Stimulated activated CD4-positive, alpha-beta T cell treated with anti-CD3 and anti-CD28 coated beads, Interleukin-4, amount 100 ng/mL, for 24 hours (primary cell): ENCODE results near the gene ZNHIT3.
"Not testable (repeated sequence)": the region's sequence is repeated elsewhere in the genome, so short reads cannot be mapped to it uniquely, and the experiment has no call there.

Experiments
- DNase-seq: peaks from one replicate; pipeline ENCODE4 v3.0.0-alpha.2; 2020

ZNHIT3 gene

DNA sequence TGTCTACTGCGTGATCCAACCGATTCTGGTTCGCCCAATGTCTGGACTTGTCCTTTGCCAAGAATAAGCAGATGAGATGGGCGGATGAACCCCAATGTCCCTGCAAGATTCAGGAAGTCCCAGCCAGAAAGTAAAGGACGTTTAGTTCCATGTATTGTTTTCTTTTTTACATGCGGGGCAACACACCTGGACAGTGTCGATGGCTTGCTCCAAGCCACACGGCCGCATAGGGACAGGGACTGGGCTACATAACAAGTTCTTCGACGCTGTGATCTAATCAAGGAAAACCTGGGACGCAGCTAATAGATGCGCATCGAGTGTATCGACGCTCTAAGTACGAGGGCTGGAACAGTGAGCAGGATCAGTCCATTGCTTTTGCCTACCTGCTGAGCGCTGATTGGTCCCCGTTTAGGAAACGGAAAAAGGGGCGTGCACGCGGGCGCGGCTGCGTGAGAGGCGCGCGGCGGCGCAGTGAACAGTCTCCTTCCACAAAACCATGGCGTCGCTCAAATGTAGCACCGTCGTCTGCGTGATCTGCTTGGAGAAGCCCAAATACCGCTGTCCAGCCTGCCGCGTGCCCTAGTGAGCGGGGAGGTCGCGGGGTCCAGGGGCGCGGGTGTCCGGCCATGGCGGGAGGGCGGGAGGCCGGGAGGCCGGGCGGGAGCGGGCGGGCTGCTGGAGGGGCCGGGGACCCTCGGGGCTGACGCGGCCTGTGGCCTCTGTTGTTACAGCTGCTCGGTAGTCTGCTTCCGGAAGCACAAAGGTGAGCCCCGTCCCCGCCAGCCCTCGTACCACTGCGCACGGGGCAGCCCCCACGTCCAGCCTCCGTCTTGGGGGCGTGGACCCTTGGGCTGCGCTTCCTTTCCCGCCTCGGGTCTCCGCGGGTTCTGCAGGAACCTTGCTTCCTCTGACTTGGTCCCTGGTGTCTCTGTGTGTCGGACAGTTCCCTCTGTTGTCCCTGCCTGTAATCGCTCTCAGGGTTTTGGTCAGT lies at the start of gene ZNHIT3:
TSS of gene ZNHIT3 (plus strand) at position 478 of the 991 bp plus-strand sequence. CDS start at position 497, 19 bp downstream.
- DNase-seq, result peak; percentile 93

DNA sequence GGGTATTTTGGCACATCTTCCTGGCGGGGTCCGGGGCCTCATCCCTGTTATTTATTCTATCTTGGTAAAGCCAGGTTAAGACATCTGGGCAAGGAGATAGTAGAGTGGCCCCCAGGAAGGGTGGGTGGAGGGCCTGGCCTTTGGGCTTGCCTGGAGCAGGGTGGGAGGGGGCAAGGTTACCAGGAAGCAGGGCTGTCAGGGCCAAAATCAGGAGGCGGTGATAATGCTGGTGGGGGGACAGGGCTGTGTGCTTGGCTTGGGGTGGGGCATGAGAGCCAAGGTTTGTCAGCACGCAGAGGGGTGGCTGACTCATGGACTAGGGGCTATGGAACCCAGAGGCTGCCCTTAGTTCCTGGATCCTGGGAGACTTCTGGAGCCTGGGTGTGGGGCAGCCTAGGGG lies 44.7 kb upstream of the ZNHIT3 start:
- not testable (repeated sequence) for DNase-seq

DNA sequence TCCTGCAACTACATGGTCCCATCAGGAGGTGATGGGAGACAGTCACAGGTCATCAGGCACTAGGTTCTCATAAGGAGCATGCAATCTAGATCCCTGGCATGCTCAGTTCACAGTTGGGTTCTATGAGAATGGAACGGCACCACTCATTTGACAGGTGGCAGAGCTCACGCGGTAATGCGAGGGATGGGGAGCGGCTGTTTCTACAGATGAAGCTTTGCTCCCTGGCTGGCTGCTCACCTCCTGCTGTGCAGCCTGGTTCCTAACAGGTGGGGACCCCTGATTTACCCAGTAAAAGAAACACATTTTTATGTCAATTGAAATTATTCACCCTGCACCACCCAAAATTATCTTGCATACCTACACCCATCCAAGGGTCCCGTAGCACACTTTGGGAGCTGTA lies 42.7 kb upstream of the ZNHIT3 start:
- no peak for DNase-seq

- DNase-seq, result not testable (repeated sequence)
These were observed 36.5 kb upstream of the ZNHIT3 start for GRCh38 chr17:36449997-36450396.

GRCh38 chr17:36452888-36453287 lies 33.6 kb upstream of the ZNHIT3 start:
- DNase-seq, result not testable (repeated sequence)

DNA sequence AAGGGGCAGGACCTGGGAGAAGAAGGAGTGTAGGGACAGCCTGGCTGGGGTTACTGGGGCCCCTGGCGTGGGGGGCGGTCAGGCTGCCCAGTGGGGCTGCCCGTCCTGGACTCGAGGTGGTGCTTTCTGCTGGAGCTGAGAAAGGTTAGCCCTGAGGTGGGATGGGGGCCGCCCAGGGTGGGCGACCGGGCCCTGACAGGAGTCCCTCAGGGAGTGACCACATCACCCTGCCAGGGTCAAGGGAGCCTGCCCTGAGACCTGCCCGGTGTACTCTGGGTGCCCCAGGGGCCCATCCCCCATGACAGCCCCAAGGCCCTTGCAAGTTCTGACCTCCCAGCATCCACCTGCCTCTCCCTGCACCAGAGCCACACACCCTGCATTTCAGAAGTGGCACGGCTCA lies 28.8 kb upstream of the ZNHIT3 start:
- not testable (repeated sequence) for DNase-seq

GRCh38 chr17:36459045-36459444 lies 27.4 kb upstream of the ZNHIT3 start:
- DNase-seq, result no peak

DNA sequence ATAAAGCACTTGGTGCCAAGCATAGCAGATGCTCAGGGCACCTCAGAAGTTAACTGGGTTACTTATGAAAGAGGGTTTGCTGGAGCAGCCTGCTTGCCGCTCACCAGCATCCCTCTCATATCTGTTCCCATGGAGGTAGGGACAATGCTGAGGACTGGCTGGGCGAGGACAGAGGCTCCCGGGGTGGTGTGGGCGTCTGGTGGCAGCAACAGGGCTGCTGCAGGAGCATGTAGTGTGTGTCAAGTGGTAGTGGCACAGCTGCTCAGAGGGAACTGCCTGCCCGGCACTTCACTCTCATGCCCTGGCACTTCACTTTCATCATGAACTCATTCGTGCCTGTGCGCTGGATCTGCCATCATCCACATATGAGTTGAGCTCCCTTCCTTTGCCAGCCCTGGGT lies 26.9 kb upstream of the ZNHIT3 start:
- DNase-seq, result no peak

DNA sequence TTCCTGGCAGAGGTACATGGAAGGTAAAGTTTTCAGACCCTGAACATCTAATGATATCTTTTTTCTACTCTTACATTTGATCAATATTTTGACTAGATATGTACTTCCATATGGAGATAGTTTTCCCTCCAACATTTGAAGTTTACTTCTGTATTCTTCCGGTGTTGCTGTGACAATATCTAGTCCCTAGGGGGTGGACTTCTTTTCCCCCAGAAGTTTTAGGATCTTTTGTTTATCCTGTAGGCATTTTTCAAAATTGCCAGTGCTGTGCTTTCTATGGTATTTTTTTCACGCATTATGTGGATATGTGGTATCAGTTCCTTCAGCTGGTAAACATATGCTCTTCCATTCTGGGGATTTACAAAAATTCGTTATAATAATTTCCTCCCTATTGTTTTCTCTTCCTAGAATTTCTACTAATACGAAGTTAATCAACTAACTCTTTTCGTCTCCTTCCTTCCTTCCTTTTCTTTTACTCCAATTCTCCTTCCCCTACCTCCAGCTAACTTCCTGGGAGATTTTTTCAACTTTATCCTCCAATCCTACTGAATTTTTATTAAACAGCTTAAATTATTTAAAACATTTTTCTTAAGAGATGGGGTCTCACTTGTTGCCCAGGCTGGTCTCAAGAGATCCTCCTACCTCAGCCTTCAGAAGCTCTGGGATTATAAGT lies 26.1 kb upstream of the ZNHIT3 start:
- no peak for DNase-seq

DNA sequence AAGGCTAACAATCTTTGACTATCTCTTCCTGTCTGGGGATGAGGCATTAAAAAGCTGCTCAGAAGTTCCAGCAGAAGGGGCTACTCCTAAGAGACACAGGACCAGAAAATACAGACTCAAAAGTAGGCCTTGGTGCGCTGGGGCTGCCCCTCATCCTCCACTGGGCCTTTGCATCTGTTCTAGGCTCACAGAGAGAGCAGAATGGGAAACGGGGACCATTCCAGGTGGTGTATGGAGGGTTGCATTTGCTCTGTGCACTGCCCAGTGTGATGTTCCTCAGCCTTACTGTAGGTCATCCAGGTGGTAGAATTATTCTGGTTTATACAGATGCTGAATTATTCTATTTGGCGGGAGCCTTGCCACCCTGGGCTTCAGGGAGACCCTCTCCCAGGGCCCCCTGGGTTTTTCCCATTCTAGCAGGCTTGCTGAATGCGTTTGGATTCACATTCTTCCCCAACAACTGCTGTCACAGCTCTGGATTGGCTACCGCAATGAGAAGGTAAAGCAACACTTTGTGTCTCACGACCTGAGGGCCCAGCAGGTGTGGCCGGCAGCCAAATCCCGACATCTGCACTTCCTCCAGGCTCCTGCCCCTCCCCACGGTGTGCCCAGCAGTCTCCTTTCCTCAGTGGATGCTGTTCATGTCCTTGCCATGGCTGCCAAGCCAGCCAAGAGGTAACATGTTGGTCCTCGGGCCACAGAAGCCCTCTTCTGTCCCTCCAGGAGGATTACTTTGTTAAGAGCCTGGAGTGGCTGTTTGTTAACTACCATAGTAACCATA lies 25.0 kb upstream of the ZNHIT3 start:
- no peak for DNase-seq

DNA sequence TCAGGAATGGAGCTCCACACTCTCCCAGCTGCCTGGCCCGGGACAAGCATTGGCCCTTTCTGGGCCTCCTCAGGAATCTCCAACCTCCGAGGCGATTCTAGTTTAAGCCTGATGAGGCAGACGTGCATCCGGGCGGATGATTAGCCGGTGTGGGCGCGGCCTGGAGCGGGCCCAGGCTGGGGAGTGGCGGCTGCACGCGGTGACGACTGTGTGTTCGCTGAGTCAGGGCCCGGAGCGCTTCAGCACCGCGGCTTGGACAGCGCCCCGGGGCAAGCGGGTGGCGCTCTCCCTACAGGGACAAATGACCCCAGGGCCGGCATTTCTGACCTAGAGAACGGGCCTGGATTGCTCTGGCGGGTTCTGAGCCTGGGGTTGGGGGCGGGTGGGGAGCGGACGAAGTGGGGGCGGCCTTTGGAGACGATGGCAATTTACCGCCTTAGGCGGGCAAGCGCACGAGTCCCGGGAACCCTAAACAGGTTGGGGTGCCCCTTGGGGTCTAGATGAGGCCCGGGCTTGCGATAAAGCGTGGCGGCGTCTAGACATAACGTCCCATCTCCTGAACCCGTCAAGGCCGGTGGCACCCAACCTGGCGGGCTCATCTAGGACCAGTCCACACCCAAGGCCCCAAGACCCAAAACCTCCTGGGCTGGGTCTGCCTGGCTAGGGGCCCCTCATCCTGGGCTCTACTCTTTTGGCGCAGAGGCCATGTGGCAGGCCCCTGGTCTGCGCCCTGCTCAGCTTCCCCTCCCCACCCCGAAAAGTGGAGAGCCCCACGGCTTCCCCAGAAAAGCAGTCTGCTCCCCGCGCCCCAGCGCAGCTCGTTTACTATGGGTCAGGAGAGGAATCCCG lies 22.3 kb upstream of the ZNHIT3 start:
- peak; percentile 51 for DNase-seq

- DNase-seq, result no peak
These were observed 21.8 kb upstream of the ZNHIT3 start for GRCh38 chr17:36464765-36465088.

- no peak for DNase-seq
These were observed 17.4 kb upstream of the ZNHIT3 start for GRCh38 chr17:36468903-36469635.

GRCh38 chr17:36469733-36470132 lies 16.7 kb upstream of the ZNHIT3 start:
- DNase-seq, result no peak

DNA sequence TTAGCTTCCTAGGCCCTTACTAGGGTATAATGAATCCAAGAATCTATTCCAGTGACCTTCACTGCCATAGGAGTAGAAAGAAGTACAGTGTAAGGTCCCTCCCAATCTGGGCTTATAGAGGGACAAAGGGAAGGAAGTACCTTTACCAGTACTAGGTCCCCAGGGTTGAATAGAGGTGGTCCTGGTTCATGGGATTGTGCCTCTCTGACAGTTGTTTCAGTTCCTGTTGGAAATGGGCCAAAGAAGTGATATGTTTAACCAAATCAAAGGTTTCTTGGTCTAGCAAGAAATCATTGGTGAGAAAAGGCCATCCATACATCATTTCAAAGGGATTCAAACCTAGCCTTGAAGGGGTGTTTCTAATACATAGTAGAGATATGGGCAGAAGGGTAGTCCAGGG lies 16.0 kb upstream of the ZNHIT3 start:
- no peak for DNase-seq

DNA sequence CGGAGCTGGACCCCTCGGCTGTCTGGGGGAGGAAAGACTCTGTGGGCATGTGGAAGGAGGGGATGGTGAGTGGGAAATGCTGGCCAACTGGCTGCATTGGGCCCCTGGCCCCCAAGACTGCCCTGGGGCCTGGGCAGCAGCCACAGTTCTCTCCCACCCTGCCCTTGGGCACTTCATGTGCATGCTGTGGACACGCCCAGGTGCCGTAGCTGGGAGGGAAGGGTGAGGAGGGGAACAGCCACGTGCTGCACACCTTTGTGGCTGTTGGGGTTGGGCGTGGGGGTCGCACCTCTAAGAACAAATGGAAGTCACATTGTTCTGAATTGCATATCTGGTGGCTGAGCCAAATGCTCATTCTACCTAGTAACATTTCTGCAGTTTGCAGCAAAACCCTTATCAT lies 11.9 kb upstream of the ZNHIT3 start:
- no peak for DNase-seq

- DNase-seq, result no peak
These were observed 11.0 kb upstream of the ZNHIT3 start for GRCh38 chr17:36475346-36475970.

GRCh38 chr17:36481829-36482228 lies 4.7 kb upstream of the ZNHIT3 start:
- DNase-seq, result no peak

DNA sequence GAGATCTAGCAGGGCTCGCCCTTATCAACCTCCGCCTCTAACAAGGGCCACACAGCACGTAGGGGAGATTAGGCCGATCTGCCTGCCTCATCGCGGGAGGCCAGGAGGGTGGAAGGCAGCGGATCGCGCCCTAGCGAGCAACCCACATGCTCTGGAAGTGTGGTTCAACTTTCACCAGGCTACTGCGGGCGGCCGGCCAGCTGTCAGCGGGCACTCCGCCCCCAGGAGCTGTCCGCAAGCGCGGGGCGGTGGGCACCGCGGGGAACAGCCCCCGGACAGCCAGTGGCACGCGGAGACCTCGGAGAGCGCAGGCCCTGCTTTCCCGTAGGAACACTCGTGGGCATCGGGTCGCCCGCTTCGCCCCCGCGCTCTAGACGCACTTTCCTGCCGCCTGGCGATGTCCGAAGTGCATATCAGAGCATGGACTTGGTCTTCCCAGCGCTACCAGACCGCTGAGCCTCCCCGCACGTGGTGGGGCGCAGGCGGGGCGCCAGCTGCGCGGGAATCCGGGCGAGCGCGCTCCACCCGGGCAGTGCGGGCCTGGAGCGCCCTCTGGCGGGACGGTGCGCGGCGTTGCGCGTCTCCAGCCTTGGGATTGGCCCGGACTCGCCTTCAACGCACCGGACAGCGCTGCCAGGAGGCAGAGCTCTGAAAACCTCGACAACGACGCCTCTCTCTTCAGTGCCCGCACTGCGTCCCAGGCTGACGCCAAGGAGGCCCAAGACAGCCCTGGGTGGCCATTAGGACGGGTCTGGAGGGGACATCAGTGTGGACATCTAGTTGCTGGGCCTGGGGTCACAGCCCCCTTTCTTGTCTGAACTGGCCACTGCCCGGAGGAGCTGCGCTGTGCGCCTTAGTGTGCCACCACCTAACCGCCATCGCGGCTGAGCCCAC lies 3.6 kb upstream of the ZNHIT3 start:
- DNase-seq, result peak; percentile 84

GRCh38 chr17:36484021-36484420 lies 2.5 kb upstream of the ZNHIT3 start:
- DNase-seq, result not testable (repeated sequence)
